ENCODE measurements around the gene PAOX. TPM values are rescaled to one million over a fixed set of nuclear protein-coding genes. Genes with fewer than 3 reads are reported as not detected.

Gene PAOX
- total and polyA plus RNA-seq, 9 of the 15 experiments (the other 6 are each of a cell fraction or from before 2014, with no cell fraction given) = 0.80 to 6.4 (median 2.6) TPM

GRCh38 chr10:133418289-133418993 is 39.4 kb downstream of the PAOX start:
- no peak overlapping the region for H3K27ac ChIP-seq (ENCODE audit: extremely low read depth, low read depth, low read length)
- no peak overlapping the region; a peak in 1 of 4 replicates for H3K9ac ChIP-seq (ENCODE audit: insufficient read depth in 1 of 2, low read depth in 2 of 2, low read length in 2 of 2)
- no peaks in the 10 kb centered on the region for H3K36me3 ChIP-seq (ENCODE audit: control insufficient read depth, insufficient read depth, low read length)

GRCh38 chr10:133419211-133419950 is 40.3 kb downstream of the PAOX start:
- no TSS peak for BruUV-seq (replicated peaks)
- POLR2A ChIA-PET = interaction anchor here (1.2 kb wide), 1 partner anchor 19 kb away, joined by 3 read pairs; no protein-coding TSS in a partner anchor

More at GRCh38 chr10:133418289-133418993, 39.4 kb downstream of the PAOX start:
- no peak for TF ChIP-seq ZBTB8A (IDR thresholded peaks at IDR 0.05; ENCODE audit: partially characterized antibody)
- TF ChIP-seq ZNF408 (CRISPR knock-in tag; IDR thresholded peaks at IDR 0.05; ENCODE audit: low read depth) = no peak
- TF ChIP-seq NR3C1 (CRISPR knock-in tag; IDR thresholded peaks at IDR 0.05) = no peak
- TF ChIP-seq MCM2 (IDR thresholded peaks at IDR 0.05; ENCODE audit: low read depth) = no peak
- no peak for TF ChIP-seq NCOR1 (IDR thresholded peaks at IDR 0.05)
- no peak for TF ChIP-seq POU5F1 (IDR thresholded peaks at IDR 0.05; ENCODE audit: borderline replicate concordance, low read depth, low read length, partially characterized antibody)
- TF ChIP-seq POLR2A (conservative IDR thresholded peaks at IDR 0.05) = no peak
- no peak for TF ChIP-seq MBD2 (IDR thresholded peaks at IDR 0.05; ENCODE audit: borderline replicate concordance, low read depth)
- TF ChIP-seq ZEB2 (IDR thresholded peaks at IDR 0.05) = no peak
- ChIA-PET CTCF (ENCODE audit: low intra/inter-chr PET ratio) (no interaction called here), POLR2A (no interaction called here)
- intact Hi-C loops (cut with micrococcal nuclease) = no loop called here
- Histone ChIP-seq H3K9me1 (ENCODE audit: control insufficient read depth, insufficient read depth, low read length) (no peaks in the 10 kb centered on the region), H3K27me3 (ENCODE audit: control insufficient read depth in 2 of 2, insufficient read depth in 2 of 2, low read length in 2 of 2) (no peaks in the 10 kb centered on the region), H3K9me3 (replicated peaks; ENCODE audit: control insufficient read depth, insufficient read depth, low read depth, low read length) (no peaks in the 10 kb centered on the region), H3K79me2 (ENCODE audit: control insufficient read depth, insufficient read depth, low read length) (no peaks in the 10 kb centered on the region), H3K4me2 (ENCODE audit: insufficient read depth, low read length) (no peak overlapping the region), H2AFZ (ENCODE audit: low read depth, low read length) (no peak overlapping the region), H3K4me3 (no peak overlapping the region), H3K4me1 (replicated peaks in 1 of 2; ENCODE audit: control insufficient read depth in 2 of 2, insufficient read depth in 2 of 2, low read length in 2 of 2) (no peaks in the 10 kb centered on the region), H4K20me1 (replicated peaks; ENCODE audit: control insufficient read depth, insufficient read depth, low read length) (no peaks in the 10 kb centered on the region)
- 88% methylated on average over 4 of the region's 14 CpGs for WGBS (ENCODE audit: insufficient coverage, low coverage, missing lambda C conversion rate)
- DNase-seq (ENCODE audit: extremely low read depth in 1 of 4, low spot score in 3 of 4) (no peak), ATAC-seq (no peak), FAIRE-seq (no peak)
- in situ Hi-C loops (cut with MboI) = no loop called here
- BruUV-seq (replicated peaks) = no TSS peak

More at GRCh38 chr10:133419211-133419950, 40.3 kb downstream of the PAOX start:
- Histone ChIP-seq H3K27me3 (ENCODE audit: control insufficient read depth in 2 of 2, insufficient read depth in 2 of 2, low read length in 2 of 2) (no peaks in the 10 kb centered on the region), H2AFZ (ENCODE audit: low read depth, low read length) (no peak overlapping the region), H3K27ac (ENCODE audit: extremely low read depth, low read depth, low read length) (no peak overlapping the region), H3K9ac (ENCODE audit: insufficient read depth in 1 of 2, low read depth in 2 of 2, low read length in 2 of 2) (no peak overlapping the region), H3K36me3 (ENCODE audit: control insufficient read depth, insufficient read depth, low read length) (no peaks in the 10 kb centered on the region), H3K9me1 (ENCODE audit: control insufficient read depth, insufficient read depth, low read length) (no peaks in the 10 kb centered on the region), H3K4me2 (ENCODE audit: insufficient read depth, low read length) (no peak overlapping the region), H3K4me1 (replicated peaks in 1 of 2; ENCODE audit: control insufficient read depth in 2 of 2, insufficient read depth in 2 of 2, low read length in 2 of 2) (no peaks in the 10 kb centered on the region), H3K9me3 (replicated peaks; ENCODE audit: control insufficient read depth, insufficient read depth, low read depth, low read length) (no peaks in the 10 kb centered on the region), H3K79me2 (ENCODE audit: control insufficient read depth, insufficient read depth, low read length) (no peaks in the 10 kb centered on the region), H3K4me3 (no peak overlapping the region), H4K20me1 (replicated peaks; ENCODE audit: control insufficient read depth, insufficient read depth, low read length) (no peaks in the 10 kb centered on the region)
- intact Hi-C loops (cut with micrococcal nuclease) = no loop called here
- DNase-seq (ENCODE audit: extremely low read depth in 1 of 4, low spot score in 3 of 4) (no peak), ATAC-seq (peak; percentile 28; the same call in 2 of the 3 replicates), FAIRE-seq (no peak)
- 90% methylated on average over 16 of the region's 34 CpGs for WGBS (ENCODE audit: insufficient coverage, low coverage, missing lambda C conversion rate)
- peak; percentile 53; the same call in 1 of the 2 replicates for TF ChIP-seq POLR2G (IDR thresholded peaks at IDR 0.05; ENCODE audit: low read depth, low read length)
- no peak for TF ChIP-seq ZC3H8 (IDR thresholded peaks at IDR 0.05)
- CTCF ChIA-PET (ENCODE audit: low intra/inter-chr PET ratio) = no interaction called here
- in situ Hi-C loops (cut with MboI) = no loop called here

Measured in K562 (cell line).